Endodermal cell (in vitro differentiated cells): ENCODE measurements around the gene ATP5F1A. TPM values are rescaled to one million over a fixed set of nuclear protein-coding genes. Genes with fewer than 3 reads are reported as not detected.

Experiments used
- DNase-seq: peaks from one replicate; pipeline ENCODE4 v3.0.0-alpha.2; 2017
- H3K27ac ChIP-seq: 2 replicates; pipeline ENCODE4 v1.5.1; 2013; ENCODE audit warnings: mild to moderate bottlenecking, low read depth, low read length, moderate library complexity
- H3K27me3 ChIP-seq: 2 replicates; pipeline ENCODE4 v1.6.1; 2013; ENCODE audit warnings: mild to moderate bottlenecking, low read length, moderate library complexity; ENCODE audit not compliant: insufficient read depth, control insufficient read depth, poor library complexity, severe bottlenecking
- H3K36me3 ChIP-seq: 2 replicates; pipeline ENCODE4 v1.7.0; 2013; ENCODE audit warnings: mild to moderate bottlenecking, low read length, moderate library complexity; ENCODE audit not compliant: control insufficient read depth, insufficient read depth
- H3K4me1 ChIP-seq: one replicate; pipeline ENCODE4 v1.7.0; 2013; ENCODE audit warnings: low read length; ENCODE audit not compliant: control insufficient read depth, insufficient read depth
- H3K4me3 ChIP-seq: 2 replicates; pipeline ENCODE4 v1.5.1; 2013; ENCODE audit warnings: mild to moderate bottlenecking, low read length, moderate library complexity
- H3K9ac ChIP-seq: 2 replicates; pipeline ENCODE4 v1.6.1; 2013; ENCODE audit warnings: mild to moderate bottlenecking, low read length, moderate library complexity; ENCODE audit not compliant: poor library complexity, severe bottlenecking; ENCODE audit errors: extremely low read depth
- H3K9me3 ChIP-seq: 2 replicates; pipeline ENCODE4 v1.6.1; 2013; ENCODE audit warnings: mild to moderate bottlenecking, low read length, moderate library complexity; ENCODE audit not compliant: control insufficient read depth
- H3K27ac Mint-ChIP-seq: 2 replicates; pipeline ENCODE4 v1.8.0; 2020; ENCODE audit warnings: mixed read lengths
- H3K27me3 Mint-ChIP-seq: 2 replicates; pipeline ENCODE4 v1.8.0; 2021; ENCODE audit warnings: mild to moderate bottlenecking, mixed read lengths; ENCODE audit not compliant: insufficient read depth
- H3K36me3 Mint-ChIP-seq: 2 replicates; pipeline ENCODE4 v1.8.0; 2020; ENCODE audit warnings: low read depth, mixed read lengths
- H3K4me1 Mint-ChIP-seq: 2 replicates; pipeline ENCODE4 v1.8.0; 2020; ENCODE audit warnings: mixed read lengths
- H3K4me3 Mint-ChIP-seq: 2 replicates; pipeline ENCODE4 v1.8.0; 2020; ENCODE audit warnings: mild to moderate bottlenecking, moderate library complexity, mixed read lengths
- H3K9me3 Mint-ChIP-seq: 2 replicates; pipeline ENCODE4 v1.8.0; 2020; ENCODE audit warnings: mild to moderate bottlenecking, mixed read lengths
- WGBS, 2 experiments: methylation state at CpG; one replicate each; pipeline versions ENCODE4 v1.1.5 to v1.1.7; 2013; ENCODE audit warnings: missing lambda C conversion rate in 2 of 2, mixed read lengths in 1 of 2; ENCODE audit not compliant: insufficient coverage in 1 of 2, insufficient read length in 1 of 2; 5-methylcytosine and 5-hydroxymethylcytosine counted together
- total RNA-seq, 2 donors: library from RNA; stranded (reverse); fragmentation: NEBNext Ultra II Directional in 1 of 2; extraction: Animal tissue kit (Norgen Biotek cat#: 25700) in 1 of 2; gene quantifications; 2 replicates in 1 of 2; 3 replicates in 1 of 2; pipeline ENCODE4 v1.2.1, GENCODE V29; 2021
- TF ChIP-seq, protein P1 (sequence below): fragments of 200-600 bp; sonication (generic); conservative IDR thresholded peaks from 2 replicates; pipeline ENCODE4 v1.5.0; 2021; ENCODE audit warnings: antibody characterized with exemption, mild to moderate bottlenecking

The ATP5F1A gene
- total RNA-seq, 2 donors from 2014 or later = 608 to 706 TPM

DNA sequence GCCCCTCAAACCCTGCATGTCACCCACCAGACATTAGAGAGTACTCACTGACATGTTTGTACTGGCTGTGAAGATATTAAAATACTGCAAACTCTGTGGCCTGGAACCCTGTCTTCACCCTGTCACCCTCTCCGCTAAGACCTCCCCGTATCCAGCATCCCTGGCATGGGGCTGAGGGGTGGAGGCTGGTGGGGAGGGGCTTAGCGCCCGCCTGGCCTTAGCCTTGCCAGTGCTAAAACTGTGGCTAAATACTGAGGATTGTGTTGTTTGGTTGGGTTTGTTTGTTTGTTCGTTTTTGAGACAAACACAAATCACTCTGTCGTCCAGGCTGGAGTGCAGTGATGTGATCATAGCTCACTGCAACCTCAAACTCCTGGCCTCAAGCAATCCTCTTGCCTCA lies 27.9 kb downstream of the ATP5F1A start:
- Mint-ChIP-seq H3K27me3 (peaks cover 26% of the 10 kb centered on the region), H3K4me3 (no peak overlapping the region), H3K27ac (no peak overlapping the region), H3K4me1 (peaks cover 11% of the 10 kb centered on the region), H3K36me3 (peaks cover 5% of the 10 kb centered on the region), H3K9me3 (no peaks in the 10 kb centered on the region)
- Histone ChIP-seq H3K36me3 (no peaks in the 10 kb centered on the region), H3K27me3 (peaks cover 10% of the 10 kb centered on the region), H3K4me1 (peaks cover 8% of the 10 kb centered on the region), H3K4me3 (no peak overlapping the region), H3K9me3 (no peaks in the 10 kb centered on the region), H3K27ac (no peak overlapping the region), H3K9ac (no peak overlapping the region)
- TF ChIP-seq, protein P1, sequence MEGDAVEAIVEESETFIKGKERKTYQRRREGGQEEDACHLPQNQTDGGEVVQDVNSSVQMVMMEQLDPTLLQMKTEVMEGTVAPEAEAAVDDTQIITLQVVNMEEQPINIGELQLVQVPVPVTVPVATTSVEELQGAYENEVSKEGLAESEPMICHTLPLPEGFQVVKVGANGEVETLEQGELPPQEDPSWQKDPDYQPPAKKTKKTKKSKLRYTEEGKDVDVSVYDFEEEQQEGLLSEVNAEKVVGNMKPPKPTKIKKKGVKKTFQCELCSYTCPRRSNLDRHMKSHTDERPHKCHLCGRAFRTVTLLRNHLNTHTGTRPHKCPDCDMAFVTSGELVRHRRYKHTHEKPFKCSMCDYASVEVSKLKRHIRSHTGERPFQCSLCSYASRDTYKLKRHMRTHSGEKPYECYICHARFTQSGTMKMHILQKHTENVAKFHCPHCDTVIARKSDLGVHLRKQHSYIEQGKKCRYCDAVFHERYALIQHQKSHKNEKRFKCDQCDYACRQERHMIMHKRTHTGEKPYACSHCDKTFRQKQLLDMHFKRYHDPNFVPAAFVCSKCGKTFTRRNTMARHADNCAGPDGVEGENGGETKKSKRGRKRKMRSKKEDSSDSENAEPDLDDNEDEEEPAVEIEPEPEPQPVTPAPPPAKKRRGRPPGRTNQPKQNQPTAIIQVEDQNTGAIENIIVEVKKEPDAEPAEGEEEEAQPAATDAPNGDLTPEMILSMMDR = no peak
- 80 to 84% methylated on average over 1 to 6 of the region's 6 CpGs for WGBS, 2 experiments
- no peak for DNase-seq

DNA sequence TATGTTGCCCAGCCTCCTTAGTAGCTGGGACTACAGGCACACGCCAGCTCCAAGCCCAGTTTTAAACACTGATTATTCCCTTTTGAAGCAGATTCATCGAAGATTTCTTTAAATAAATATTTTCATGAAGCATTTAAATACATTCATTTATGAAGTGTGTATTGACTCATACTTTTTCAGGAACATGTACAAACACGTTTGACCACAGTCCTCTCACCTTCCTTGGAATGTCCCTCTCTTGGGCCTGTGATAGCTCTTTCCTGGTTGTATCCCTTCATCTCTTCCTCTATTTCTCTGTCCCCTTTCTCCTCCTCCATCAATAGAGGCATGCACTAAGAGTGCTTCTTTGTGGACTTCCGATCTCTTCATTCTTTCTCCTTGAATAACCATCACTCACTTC lies 28.6 kb downstream of the ATP5F1A start:
- peaks cover 26% of the 10 kb centered on the region for H3K27me3 Mint-ChIP-seq
- no peak overlapping the region for H3K27ac Mint-ChIP-seq
- Histone ChIP-seq H3K27ac (no peak overlapping the region), H3K27me3 (peaks cover 10% of the 10 kb centered on the region), H3K4me3 (no peak overlapping the region), H3K4me1 (peaks cover 8% of the 10 kb centered on the region), H3K9me3 (no peaks in the 10 kb centered on the region), H3K9ac (no peak overlapping the region), H3K36me3 (no peaks in the 10 kb centered on the region)
- no peaks in the 10 kb centered on the region for H3K9me3 Mint-ChIP-seq
- peaks cover 5% of the 10 kb centered on the region for H3K36me3 Mint-ChIP-seq
- TF ChIP-seq, protein P1 = no peak
- H3K4me1 Mint-ChIP-seq = peaks cover 11% of the 10 kb centered on the region
- 96 to 100% methylated on average over 2 to 3 of the region's 4 CpGs for WGBS, 2 experiments
- no peak for DNase-seq
- H3K4me3 Mint-ChIP-seq = no peak overlapping the region

DNA sequence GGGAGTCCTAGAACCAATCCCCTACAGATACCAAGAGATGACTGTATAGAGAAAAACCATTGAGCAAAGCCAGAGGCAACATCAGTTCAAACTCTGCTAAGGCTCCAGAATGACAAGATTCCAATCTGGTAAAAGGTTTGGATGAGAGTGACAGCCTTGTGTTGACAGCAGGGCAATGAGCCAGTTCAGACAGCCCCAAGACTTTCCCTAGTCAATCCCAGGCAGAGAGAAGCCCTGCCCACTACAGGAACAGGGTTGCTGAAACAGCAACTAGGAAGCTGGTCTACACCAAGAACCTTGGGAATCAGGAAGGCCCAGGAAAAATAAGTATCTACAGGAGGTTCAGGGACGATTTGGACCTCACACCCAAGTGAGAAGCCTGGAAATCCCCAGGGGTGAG lies 29.3 kb downstream of the ATP5F1A start:
- H3K9ac ChIP-seq = no peak overlapping the region
- TF ChIP-seq, protein P1 = no peak
- H3K9me3 Mint-ChIP-seq = no peaks in the 10 kb centered on the region
- H3K4me1 ChIP-seq = peaks cover 8% of the 10 kb centered on the region
- no peak overlapping the region for H3K4me3 ChIP-seq
- H3K4me3 Mint-ChIP-seq = no peak overlapping the region
- H3K27ac Mint-ChIP-seq = no peak overlapping the region
- 69 to 71% methylated on average over 1 of the region's 1 CpG for WGBS, 2 experiments
- H3K9me3 ChIP-seq = no peaks in the 10 kb centered on the region
- DNase-seq = no peak
- peaks cover 11% of the 10 kb centered on the region for H3K4me1 Mint-ChIP-seq
- H3K27ac ChIP-seq = no peak overlapping the region
- no peaks in the 10 kb centered on the region for H3K36me3 ChIP-seq
- peaks cover 26% of the 10 kb centered on the region for H3K27me3 Mint-ChIP-seq
- peaks cover 5% of the 10 kb centered on the region for H3K36me3 Mint-ChIP-seq
- H3K27me3 ChIP-seq = peaks cover 10% of the 10 kb centered on the region
